HepG2 (cell line): ENCODE data around the gene CALML5. TPM values are rescaled to one million over a fixed set of nuclear protein-coding genes. Genes with fewer than 3 reads are reported as not detected.

Experiments
- ATAD3A ChIP-seq: sonication (generic); formaldehyde crosslinking; IDR thresholded peaks from 2 replicates; pipeline ENCODE4 v1.4.0; 2020; ENCODE audit warnings: missing genetic modification reagents
- CCDC6 ChIP-seq: sonication (generic); formaldehyde crosslinking; IDR thresholded peaks from 2 replicates; pipeline ENCODE4 v1.8.1; 2022; ENCODE audit warnings: mild to moderate bottlenecking, missing genetic modification reagents, moderate library complexity
- ETV5 ChIP-seq: IDR thresholded peaks from 2 replicates; pipeline ENCODE4 v1.6.1; 2018; ENCODE audit warnings: missing biosample characterization, missing genetic modification reagents, inconsistent platforms, borderline replicate concordance
- FOXO4 ChIP-seq: sonication (generic); formaldehyde crosslinking; conservative IDR thresholded peaks from 2 replicates; pipeline ENCODE4 v1.8.1; 2023; ENCODE audit warnings: missing genetic modification reagents
- PAF1 ChIP-seq: IDR thresholded peaks from 2 replicates; pipeline ENCODE4 v1.6.1; 2016; ENCODE audit warnings: missing genetic modification reagents, missing compliant biosample characterization
- POLR2G ChIP-seq: fragments of 200-400 bp; formaldehyde crosslinking; IDR thresholded peaks from 2 replicates; pipeline ENCODE4 v1.6.1; 2018; ENCODE audit warnings: mild to moderate bottlenecking, low read depth, low read length, moderate library complexity
- SIX1 ChIP-seq: sonication (generic); formaldehyde crosslinking; IDR thresholded peaks from 2 replicates; pipeline ENCODE4 v1.4.0; 2020; ENCODE audit warnings: missing genetic modification reagents, borderline replicate concordance
- TBX3 ChIP-seq: fragments of 450-650 bp; IDR thresholded peaks from 2 replicates; pipeline ENCODE4 v1.6.1; 2017; ENCODE audit warnings: antibody characterized with exemption, mild to moderate bottlenecking, inconsistent platforms, borderline replicate concordance
- TP53 ChIP-seq: sonication (generic); formaldehyde crosslinking; conservative IDR thresholded peaks from 2 replicates; pipeline ENCODE4 v1.4.0; 2020; ENCODE audit warnings: missing genetic modification reagents
- UBTF ChIP-seq: sonication (generic); formaldehyde crosslinking; IDR thresholded peaks from 2 replicates; pipeline ENCODE4 v1.4.0; 2020; ENCODE audit warnings: mild to moderate bottlenecking, missing genetic modification reagents
- WIZ ChIP-seq: sonication (generic); formaldehyde crosslinking; IDR thresholded peaks from 2 replicates; pipeline ENCODE4 v1.5.1; 2020; ENCODE audit warnings: mild to moderate bottlenecking, missing genetic modification reagents
- ZFX ChIP-seq: sonication (generic); formaldehyde crosslinking; IDR thresholded peaks from 2 replicates; pipeline ENCODE4 v1.4.0; 2020; ENCODE audit warnings: mild to moderate bottlenecking, low read depth, missing genetic modification reagents, moderate library complexity
- ZNF24 ChIP-seq: fragments of 450-650 bp; IDR thresholded peaks from 2 replicates; pipeline ENCODE4 v1.6.1; 2017; ENCODE audit warnings: antibody characterized with exemption, mild to moderate bottlenecking
- ZNF253 ChIP-seq: sonication (generic); formaldehyde crosslinking; IDR thresholded peaks from 2 replicates; pipeline ENCODE4 v1.8.0; 2022; ENCODE audit warnings: mild to moderate bottlenecking, missing genetic modification reagents, borderline replicate concordance
- ZNF3 ChIP-seq: IDR thresholded peaks from 2 replicates; pipeline ENCODE4 v1.7.0; 2017; ENCODE audit warnings: inconsistent platforms
- ZNF329 ChIP-seq: sonication (generic); formaldehyde crosslinking; IDR thresholded peaks from 2 replicates; pipeline ENCODE4 v1.9.0; 2021; ENCODE audit warnings: low read depth, mild to moderate bottlenecking, missing genetic modification reagents
- ZNF557 ChIP-seq: sonication (generic); formaldehyde crosslinking; IDR thresholded peaks from 2 replicates; pipeline ENCODE4 v1.4.0; 2020; ENCODE audit warnings: missing genetic modification reagents
- ZNF567 ChIP-seq: sonication (generic); formaldehyde crosslinking; IDR thresholded peaks from 2 replicates; pipeline ENCODE4 v1.8.1; 2023; ENCODE audit warnings: mild to moderate bottlenecking, missing genetic modification reagents, borderline replicate concordance
- ZNF619 ChIP-seq: sonication (generic); formaldehyde crosslinking; IDR thresholded peaks from 2 replicates; pipeline ENCODE4 v1.4.0; 2020; ENCODE audit warnings: mild to moderate bottlenecking, missing genetic modification reagents
- ZNF746 ChIP-seq: sonication (generic); formaldehyde crosslinking; IDR thresholded peaks from 2 replicates; pipeline ENCODE4 v1.8.0; 2022; ENCODE audit warnings: mild to moderate bottlenecking, missing genetic modification reagents
- ZNF792 ChIP-seq: IDR thresholded peaks from 2 replicates; pipeline ENCODE4 v1.6.1; 2016
- polyA plus RNA-seq, 8 experiments: library from polyadenylated mRNA; depleted of rRNA in 3 of 8; stranded (reverse) in 7 of 8; unstranded in 1 of 8; fragments of >200 nt; fragmentation: Illumina TruSeq in 4 of 8; extraction: Trizol in 4 of 8; gene quantifications; 2 replicates each; pipeline versions ENCODE4 v1.2.1 to v1.2.3, GENCODE V29; 2011 to 2016; ENCODE audit warnings: low read depth in 4 of 8, missing spikeins in 1 of 8, mixed read lengths in 1 of 8; ENCODE audit not compliant: insufficient read depth in 1 of 8
- total RNA-seq, 5 experiments: library from RNA; depleted of rRNA; stranded (reverse); fragments of >200 nt; fragmentation: Illumina TruSeq; extraction: Trizol; gene quantifications; 2 replicates each; pipeline ENCODE4 v1.2.3, GENCODE V29; 2016; ENCODE audit warnings: low read depth in 1 of 5
- TF ChIP-seq, protein P1 (sequence below): conservative IDR thresholded peaks from 2 replicates; pipeline ENCODE4 v1.6.1; 2018; ENCODE audit warnings: missing genetic modification reagents
- TF ChIP-seq, protein P2 (sequence below): sonication (generic); formaldehyde crosslinking; IDR thresholded peaks from 2 replicates; pipeline ENCODE4 v1.4.0; 2020; ENCODE audit warnings: missing genetic modification reagents, borderline replicate concordance

Gene CALML5
- total and polyA plus RNA-seq, 2 of the 13 experiments (the other 11 are each of a cell fraction or from before 2014, with no cell fraction given): not detected

- TF ChIP-seq, protein P1, sequence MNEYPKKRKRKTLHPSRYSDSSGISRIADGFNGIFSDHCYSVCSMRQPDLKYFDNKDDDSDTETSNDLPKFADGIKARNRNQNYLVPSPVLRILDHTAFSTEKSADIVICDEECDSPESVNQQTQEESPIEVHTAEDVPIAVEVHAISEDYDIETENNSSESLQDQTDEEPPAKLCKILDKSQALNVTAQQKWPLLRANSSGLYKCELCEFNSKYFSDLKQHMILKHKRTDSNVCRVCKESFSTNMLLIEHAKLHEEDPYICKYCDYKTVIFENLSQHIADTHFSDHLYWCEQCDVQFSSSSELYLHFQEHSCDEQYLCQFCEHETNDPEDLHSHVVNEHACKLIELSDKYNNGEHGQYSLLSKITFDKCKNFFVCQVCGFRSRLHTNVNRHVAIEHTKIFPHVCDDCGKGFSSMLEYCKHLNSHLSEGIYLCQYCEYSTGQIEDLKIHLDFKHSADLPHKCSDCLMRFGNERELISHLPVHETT (CRISPR knock-in tag): no peak
- TF ChIP-seq ZNF746 (no peak), ZNF329 (CRISPR knock-in tag) (no peak), TBX3 (no peak), PAF1 (CRISPR knock-in tag) (no peak), POLR2G (no peak), CCDC6 (CRISPR knock-in tag) (peak; percentile 64; the same call in 1 of the 2 replicates), ATAD3A (CRISPR knock-in tag) (no peak), ZNF567 (CRISPR knock-in tag) (no peak), WIZ (CRISPR knock-in tag) (no peak), ZNF619 (no peak), ZNF24 (no peak), ZNF792 (no peak), ETV5 (CRISPR knock-in tag) (no peak), ZFX (no peak; the same call in 1 of the 2 replicates), ZNF3 (CRISPR knock-in tag) (no peak), FOXO4 (CRISPR knock-in tag) (0 out of 2 replicates have a peak, but pooled peaks have one; percentile 79), ZNF253 (CRISPR knock-in tag) (no peak), SIX1 (CRISPR knock-in tag) (0 out of 2 replicates have a peak, but pooled peaks have one; percentile 44), ZNF557 (CRISPR knock-in tag) (no peak), TP53 (CRISPR knock-in tag) (no peak), UBTF (CRISPR knock-in tag) (no peak)
- TF ChIP-seq, protein P2, sequence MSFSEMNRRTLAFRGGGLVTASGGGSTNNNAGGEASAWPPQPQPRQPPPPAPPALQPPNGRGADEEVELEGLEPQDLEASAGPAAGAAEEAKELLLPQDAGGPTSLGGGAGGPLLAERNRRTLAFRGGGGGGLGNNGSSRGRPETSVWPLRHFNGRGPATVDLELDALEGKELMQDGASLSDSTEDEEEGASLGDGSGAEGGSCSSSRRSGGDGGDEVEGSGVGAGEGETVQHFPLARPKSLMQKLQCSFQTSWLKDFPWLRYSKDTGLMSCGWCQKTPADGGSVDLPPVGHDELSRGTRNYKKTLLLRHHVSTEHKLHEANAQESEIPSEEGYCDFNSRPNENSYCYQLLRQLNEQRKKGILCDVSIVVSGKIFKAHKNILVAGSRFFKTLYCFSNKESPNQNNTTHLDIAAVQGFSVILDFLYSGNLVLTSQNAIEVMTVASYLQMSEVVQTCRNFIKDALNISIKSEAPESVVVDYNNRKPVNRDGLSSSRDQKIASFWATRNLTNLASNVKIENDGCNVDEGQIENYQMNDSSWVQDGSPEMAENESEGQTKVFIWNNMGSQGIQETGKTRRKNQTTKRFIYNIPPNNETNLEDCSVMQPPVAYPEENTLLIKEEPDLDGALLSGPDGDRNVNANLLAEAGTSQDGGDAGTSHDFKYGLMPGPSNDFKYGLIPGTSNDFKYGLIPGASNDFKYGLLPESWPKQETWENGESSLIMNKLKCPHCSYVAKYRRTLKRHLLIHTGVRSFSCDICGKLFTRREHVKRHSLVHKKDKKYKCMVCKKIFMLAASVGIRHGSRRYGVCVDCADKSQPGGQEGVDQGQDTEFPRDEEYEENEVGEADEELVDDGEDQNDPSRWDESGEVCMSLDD (CRISPR knock-in tag): no peak
Observed at GRCh38 chr10:5515948-5516761, 16.8 kb upstream of the CALML5 start (continued).
